A673 (cell line): ENCODE data around the gene CCDC158. TPM values are rescaled to one million over a fixed set of nuclear protein-coding genes. Genes with fewer than 3 reads are reported as not detected.

Experiments used
- BruUV-seq: library from RNA; stranded (reverse); fragments of 400-500 nt; replicated peaks from 2 replicates; lab custom pipeline; 2021; lab: Mats Ljungman, UMichigan
- CTCF ChIA-PET: fragments of 300-600 bp; sonication (Branson Sonifier 250); formaldehyde crosslinking; loops from one replicate; lab custom pipeline; 2022; ENCODE audit warnings: antibody characterized with exemption; lab: Charles Lee
- POLR2A ChIA-PET: fragments of 300-600 bp; sonication (Branson Sonifier 250); formaldehyde crosslinking; loops from one replicate; lab custom pipeline; 2022; ENCODE audit warnings: antibody characterized with exemption; ENCODE audit not compliant: low non-redundant PET; lab: Charles Lee
- DNase-seq: peaks from one replicate; pipeline ENCODE4 v3.0.0-alpha.2; 2015; ENCODE audit warnings: low spot score
- H3K27ac ChIP-seq: fragments of 200-600 bp; sonication (generic); 2 replicates; pipeline ENCODE4 v1.5.1; 2016; ENCODE audit warnings: mixed run types, low read depth, mild to moderate bottlenecking, mixed read lengths, antibody characterized with exemption, low read length; ENCODE audit not compliant: poor library complexity, severe bottlenecking
- H3K27me3 ChIP-seq: fragments of 200-600 bp; sonication (generic); replicated peaks from 2 replicates; pipeline ENCODE4 v1.6.1; 2017; ENCODE audit warnings: mixed run types, low read depth, mild to moderate bottlenecking, mixed read lengths, antibody characterized with exemption, low read length; ENCODE audit not compliant: insufficient read depth, poor library complexity
- H3K36me3 ChIP-seq: fragments of 200-600 bp; sonication (generic); 2 replicates; pipeline ENCODE4 v1.6.1; 2016; ENCODE audit warnings: mixed run types, mild to moderate bottlenecking, mixed read lengths, antibody characterized with exemption, low read length; ENCODE audit not compliant: insufficient read depth, poor library complexity, severe bottlenecking
- H3K4me1 ChIP-seq: fragments of 200-600 bp; sonication (generic); 2 replicates; pipeline ENCODE4 v1.6.1; 2017; ENCODE audit warnings: mixed run types, mild to moderate bottlenecking, mixed read lengths, antibody characterized with exemption, low read length; ENCODE audit not compliant: insufficient read depth, poor library complexity, severe bottlenecking
- H3K4me3 ChIP-seq: fragments of 200-600 bp; sonication (generic); 2 replicates; pipeline ENCODE4 v1.5.1; 2016; ENCODE audit warnings: low read depth, mixed run types, mild to moderate bottlenecking, mixed read lengths, low read length; ENCODE audit not compliant: poor library complexity, severe bottlenecking
- H3K9me3 ChIP-seq: fragments of 200-600 bp; sonication (generic); 2 replicates; pipeline ENCODE4 v1.6.1; 2016; ENCODE audit warnings: mixed run types, low read depth, mild to moderate bottlenecking, mixed read lengths, antibody characterized with exemption, low read length; ENCODE audit not compliant: poor library complexity, severe bottlenecking
- CTCF ChIP-seq: fragments of 300-800, 200-600 bp; sonication (generic); conservative IDR thresholded peaks from 2 replicates; pipeline ENCODE4 v1.5.1; 2017; ENCODE audit warnings: low read depth, mild to moderate bottlenecking, antibody characterized with exemption, low read length, moderate library complexity, mixed read lengths
- EZH2 ChIP-seq: fragments of 200-600 bp; sonication (generic); IDR thresholded peaks from 2 replicates; pipeline ENCODE4 v1.6.1; 2017; ENCODE audit warnings: borderline replicate concordance, low read depth, mild to moderate bottlenecking, mixed read lengths, antibody characterized with exemption, low read length; ENCODE audit not compliant: poor library complexity, severe bottlenecking
- intact Hi-C: fragments of 100-400 bp; cut with micrococcal nuclease; formaldehyde crosslinking; loops from one replicate; pipeline ENCODE4 v1.10.0; 2022; ENCODE audit not compliant: unreplicated experiment
- total RNA-seq: library from RNA; stranded (reverse); gene quantifications from 2 replicates; pipeline ENCODE4 v1.2.3, GENCODE V29; 2021

CCDC158 gene
- total RNA-seq, 1 experiment from 2014 or later = not detected

GRCh38 chr4:76373919-76374552 is 46.9 kb downstream of the CCDC158 start:
- no peak overlapping the region for H3K27ac ChIP-seq
- ChIA-PET CTCF (no interaction called here), POLR2A (no interaction called here)
- H3K36me3 ChIP-seq = no peaks in the 10 kb centered on the region
- no peak overlapping the region for H3K4me3 ChIP-seq
- BruUV-seq = no TSS peak
- DNase-seq = no peak
- H3K4me1 ChIP-seq = no peaks in the 10 kb centered on the region
- TF ChIP-seq EZH2 = no peak
- TF ChIP-seq CTCF = no peak
- no peaks in the 10 kb centered on the region for H3K9me3 ChIP-seq
- H3K27me3 ChIP-seq = no peaks in the 10 kb centered on the region
- intact Hi-C loops = no loop called here

GRCh38 chr4:76366737-76367136 is 54.2 kb downstream of the CCDC158 start:
- no peak for DNase-seq
- CTCF ChIA-PET = no interaction called here
- intact Hi-C loops = no loop called here
- no peak for TF ChIP-seq CTCF
- no peak for TF ChIP-seq EZH2
- Histone ChIP-seq H3K4me3 (no peak overlapping the region), H3K27ac (no peak overlapping the region), H3K9me3 (no peaks in the 10 kb centered on the region), H3K4me1 (no peaks in the 10 kb centered on the region), H3K36me3 (no peaks in the 10 kb centered on the region), H3K27me3 (no peaks in the 10 kb centered on the region)
- POLR2A ChIA-PET = no interaction called here
- BruUV-seq = no TSS peak

GRCh38 chr4:76365636-76366035 is 55.3 kb downstream of the CCDC158 start:
- ChIA-PET CTCF (no interaction called here), POLR2A (interaction anchor here (0.7 kb wide), 1 partner anchor 22 kb away, joined by 4 read pairs; no protein-coding TSS in a partner anchor)
- intact Hi-C loops = no loop called here
- Histone ChIP-seq H3K27me3 (no peaks in the 10 kb centered on the region), H3K27ac (no peak overlapping the region), H3K36me3 (no peaks in the 10 kb centered on the region), H3K4me3 (no peak overlapping the region), H3K9me3 (no peaks in the 10 kb centered on the region), H3K4me1 (no peaks in the 10 kb centered on the region)
- TF ChIP-seq EZH2 (no peak), CTCF (no peak)
- DNase-seq = no peak
- no TSS peak for BruUV-seq
